Measurements from ENCODE around the gene UGT3A1. TPM values are rescaled to one million over a fixed set of nuclear protein-coding genes. Genes with fewer than 3 reads are reported as not detected.

Gene UGT3A1
- polyA plus RNA-seq (2012; ENCODE audit: insufficient read length, low read depth) = not detected

GRCh38 chr5:35990941-35991611 lies at the start of gene UGT3A1:
UGT3A1 (minus strand) TSS chr5:35991390; CDS start chr5:35991240, 150 bp downstream.
- TF ChIP-seq FOXP2 (optimal IDR thresholded peaks at IDR 0.05; ENCODE audit: borderline replicate concordance, extremely low read depth, extremely low read length, insufficient read depth) = no peak
- no peak for TF ChIP-seq SIN3A (IDR thresholded peaks at IDR 0.05; ENCODE audit: borderline replicate concordance, insufficient read depth, low read length)
- no peak for TF ChIP-seq REST (IDR thresholded peaks at IDR 0.05; ENCODE audit: insufficient read depth in 1 of 2, low read depth in 2 of 2, low read length in 2 of 2)
- TF ChIP-seq POLR2AphosphoS5 (IDR thresholded peaks at IDR 0.05; ENCODE audit: low read depth, low read length) = no peak
- TF ChIP-seq TAF1 (IDR thresholded peaks at IDR 0.05; ENCODE audit: borderline replicate concordance, insufficient read depth, low read length) = no peak

GRCh38 chr5:36035696-36036095 lies 44.5 kb upstream of the UGT3A1 start:
- TF ChIP-seq REST (IDR thresholded peaks at IDR 0.05; ENCODE audit: insufficient read depth in 1 of 2, low read depth in 2 of 2, low read length in 2 of 2) (no peak), SIN3A (IDR thresholded peaks at IDR 0.05; ENCODE audit: borderline replicate concordance, insufficient read depth, low read length) (no peak), FOXP2 (optimal IDR thresholded peaks at IDR 0.05; ENCODE audit: borderline replicate concordance, extremely low read depth, extremely low read length, insufficient read depth) (no peak), TAF1 (IDR thresholded peaks at IDR 0.05; ENCODE audit: borderline replicate concordance, insufficient read depth, low read length) (no peak), POLR2AphosphoS5 (IDR thresholded peaks at IDR 0.05; ENCODE audit: low read depth, low read length) (no peak)

GRCh38 chr5:36033486-36033885 lies 42.3 kb upstream of the UGT3A1 start:
- TF ChIP-seq TAF1 (IDR thresholded peaks at IDR 0.05; ENCODE audit: borderline replicate concordance, insufficient read depth, low read length) = no peak
- TF ChIP-seq FOXP2 (optimal IDR thresholded peaks at IDR 0.05; ENCODE audit: borderline replicate concordance, extremely low read depth, extremely low read length, insufficient read depth) = no peak
- TF ChIP-seq SIN3A (IDR thresholded peaks at IDR 0.05; ENCODE audit: borderline replicate concordance, insufficient read depth, low read length) = no peak
- no peak for TF ChIP-seq POLR2AphosphoS5 (IDR thresholded peaks at IDR 0.05; ENCODE audit: low read depth, low read length)
- no peak for TF ChIP-seq REST (IDR thresholded peaks at IDR 0.05; ENCODE audit: insufficient read depth in 1 of 2, low read depth in 2 of 2, low read length in 2 of 2)

- TF ChIP-seq TAF1 (IDR thresholded peaks at IDR 0.05; ENCODE audit: borderline replicate concordance, insufficient read depth, low read length) (no peak), FOXP2 (optimal IDR thresholded peaks at IDR 0.05; ENCODE audit: borderline replicate concordance, extremely low read depth, extremely low read length, insufficient read depth) (no peak), SIN3A (IDR thresholded peaks at IDR 0.05; ENCODE audit: borderline replicate concordance, insufficient read depth, low read length) (no peak), REST (IDR thresholded peaks at IDR 0.05; ENCODE audit: insufficient read depth in 1 of 2, low read depth in 2 of 2, low read length in 2 of 2) (no peak), POLR2AphosphoS5 (IDR thresholded peaks at IDR 0.05; ENCODE audit: low read depth, low read length) (no peak)
These were observed 41.9 kb upstream of the UGT3A1 start for GRCh38 chr5:36033047-36033446.
